ENCODE data around the gene IPCEF1. TPM values are rescaled to one million over a fixed set of nuclear protein-coding genes. Genes with fewer than 3 reads are reported as not detected.

The IPCEF1 gene
- polyA plus RNA-seq, 2 of the 4 experiments (the other 2 are of a cell fraction) = 0.01 TPM; not detected in 1

- WGBS (ENCODE audit: missing lambda C conversion rate) = 38% methylated on average over 4 of the region's 4 CpGs
- no peaks in the 10 kb centered on the region for H3K4me1 ChIP-seq
- TF ChIP-seq MAX (IDR thresholded peaks at IDR 0.05) (no peak), ESRRA (IDR thresholded peaks at IDR 0.05; ENCODE audit: borderline replicate concordance, low read length) (no peak), GATA3 (IDR thresholded peaks at IDR 0.05; ENCODE audit: borderline replicate concordance) (no peak), FOSB (CRISPR knock-in tag; IDR thresholded peaks at IDR 0.05) (no peak), HOXB5 (CRISPR knock-in tag; IDR thresholded peaks at IDR 0.05) (no peak), FOXS1 (CRISPR knock-in tag; IDR thresholded peaks at IDR 0.05) (no peak)
- ChIA-PET CTCF (interaction anchor here (0.6 kb wide), 2 partner anchors 209 to 1560 kb away, joined by 3 to 6 read pairs; no protein-coding TSS in a partner anchor), POLR2A (no interaction called here)
- FAIRE-seq (no peak), DNase-seq (ENCODE audit: low read depth in 1 of 2, low spot score in 1 of 2) (no peak), ATAC-seq (no peak)
- no peak overlapping the region for H3K4me3 ChIP-seq
- no peaks in the 10 kb centered on the region for H3K9me3 ChIP-seq
- no peak overlapping the region for H3K27ac ChIP-seq
- H3K4me2 ChIP-seq = no peak overlapping the region
These were observed 119.8 kb downstream of the IPCEF1 start for GRCh38 chr6:154236646-154237301.

- no peak for ATAC-seq
- POLR2A ChIA-PET = no interaction called here
- DNase-seq (ENCODE audit: low read depth in 1 of 2, low spot score in 1 of 2) = no peak
- H3K9me3 ChIP-seq = no peaks in the 10 kb centered on the region
- FAIRE-seq = no peak
- CTCF ChIA-PET = interaction anchor here (0.8 to 1.0 kb wide), 3 partner anchors 9 to 78 kb away, joined by 3 read pairs; no protein-coding TSS in a partner anchor
- 89% methylated on average over 4 of the region's 4 CpGs for WGBS (ENCODE audit: missing lambda C conversion rate)
- no peak overlapping the region for H3K27ac ChIP-seq
- no peak overlapping the region for H3K4me3 ChIP-seq
- H3K4me2 ChIP-seq = no peak overlapping the region
- TF ChIP-seq CHD2 (IDR thresholded peaks at IDR 0.05; ENCODE audit: low read length, partially characterized antibody) (no peak), RFX5 (IDR thresholded peaks at IDR 0.05) (no peak), TFCP2L1 (CRISPR knock-in tag; IDR thresholded peaks at IDR 0.05) (no peak), CBX2 (IDR thresholded peaks at IDR 0.05; ENCODE audit: borderline replicate concordance, low read depth) (no peak), HOXA7 (CRISPR knock-in tag; IDR thresholded peaks at IDR 0.05) (no peak), FOSL2 (IDR thresholded peaks at IDR 0.05) (no peak), FOSL2 (CRISPR knock-in tag; IDR thresholded peaks at IDR 0.05) (no peak), E2F6 (IDR thresholded peaks at IDR 0.05; ENCODE audit: borderline replicate concordance, low read depth) (no peak)
- H3K4me1 ChIP-seq = no peaks in the 10 kb centered on the region
These were observed 122.4 kb downstream of the IPCEF1 start for GRCh38 chr6:154234019-154234772.

- H3K9me3 ChIP-seq = no peaks in the 10 kb centered on the region
- ChIA-PET POLR2A (no interaction called here), CTCF (interaction anchor here (1.1 kb wide), 1 partner anchor 12 kb away, joined by 4 read pairs; no protein-coding TSS in a partner anchor)
- DNase-seq (ENCODE audit: low read depth in 1 of 2, low spot score in 1 of 2) = no peak
- H3K27ac ChIP-seq = no peak overlapping the region
- TF ChIP-seq HES2 (IDR thresholded peaks at IDR 0.05) = no peak
- no peak for TF ChIP-seq PBX3 (IDR thresholded peaks at IDR 0.05)
- no peak for TF ChIP-seq SREBF2 (IDR thresholded peaks at IDR 0.05)
- TF ChIP-seq FOXS1 (CRISPR knock-in tag; IDR thresholded peaks at IDR 0.05) = no peak
- TF ChIP-seq EHMT2 (IDR thresholded peaks at IDR 0.05; ENCODE audit: low read depth) = no peak
- no peak for TF ChIP-seq ZSCAN20 (CRISPR knock-in tag; IDR thresholded peaks at IDR 0.05)
- no peak for TF ChIP-seq ZNF302 (CRISPR knock-in tag; IDR thresholded peaks at IDR 0.05)
- TF ChIP-seq CBX2 (IDR thresholded peaks at IDR 0.05; ENCODE audit: borderline replicate concordance, low read depth) = no peak
- TF ChIP-seq NR3C1 (IDR thresholded peaks at IDR 0.05) = no peak
- no peak for TF ChIP-seq NFE2L2 (conservative IDR thresholded peaks at IDR 0.05; ENCODE audit: low read length)
- no peak for TF ChIP-seq RAD21 (conservative IDR thresholded peaks at IDR 0.05 in 1 of 2, IDR thresholded peaks at IDR 0.05 in 1 of 2)
- no peak for TF ChIP-seq HOXB13 (CRISPR knock-in tag; IDR thresholded peaks at IDR 0.05; ENCODE audit: low read depth)
- no peak for TF ChIP-seq FOSB (CRISPR knock-in tag; IDR thresholded peaks at IDR 0.05)
- TF ChIP-seq HOXB5 (CRISPR knock-in tag; IDR thresholded peaks at IDR 0.05) = no peak
- TF ChIP-seq CBX8 (IDR thresholded peaks at IDR 0.05) = no peak
- TF ChIP-seq BCL3 (IDR thresholded peaks at IDR 0.05) = no peak
- TF ChIP-seq JUNB (IDR thresholded peaks at IDR 0.05) = no peak
- H3K4me1 ChIP-seq = no peaks in the 10 kb centered on the region
- FAIRE-seq = no peak
- no peak overlapping the region for H3K4me3 ChIP-seq
- no peak overlapping the region for H3K4me2 ChIP-seq
- 87% methylated on average over 2 of the region's 2 CpGs for WGBS (ENCODE audit: missing lambda C conversion rate)
- no peak for ATAC-seq
These were observed 123.2 kb downstream of the IPCEF1 start for GRCh38 chr6:154233383-154233782.
